Fibroblast of mammary gland (primary cell): Measurements from ENCODE around the gene ZNF140.
A peak's percentile ranks its signal among the peaks of the same experiment; 100 is the strongest.

Source experiments
- DNase-seq: peaks from one replicate; pipeline ENCODE4 v3.0.0-alpha.2; 2010; ENCODE audit warnings: low read depth
- H3K4me3 ChIP-seq: 2 replicates; pipeline ENCODE4 v1.5.1; 2011; ENCODE audit warnings: low read depth, mild to moderate bottlenecking, low read length, moderate library complexity; ENCODE audit not compliant: control insufficient read depth
- TF ChIP-seq, protein P1 (sequence below): conservative IDR thresholded peaks from 2 replicates; pipeline ENCODE4 v1.5.1; 2011; ENCODE audit warnings: low read depth, low read length, inconsistent platforms; ENCODE audit not compliant: control insufficient read depth, insufficient read depth

Gene ZNF140

GRCh38 chr12:133080368-133081158 is at the start of gene ZNF140:
Gene ZNF140, plus strand, starts transcription at chr12:133080923. Its CDS starts 398 bp downstream, at chr12:133081321.
- TF ChIP-seq, protein P1, sequence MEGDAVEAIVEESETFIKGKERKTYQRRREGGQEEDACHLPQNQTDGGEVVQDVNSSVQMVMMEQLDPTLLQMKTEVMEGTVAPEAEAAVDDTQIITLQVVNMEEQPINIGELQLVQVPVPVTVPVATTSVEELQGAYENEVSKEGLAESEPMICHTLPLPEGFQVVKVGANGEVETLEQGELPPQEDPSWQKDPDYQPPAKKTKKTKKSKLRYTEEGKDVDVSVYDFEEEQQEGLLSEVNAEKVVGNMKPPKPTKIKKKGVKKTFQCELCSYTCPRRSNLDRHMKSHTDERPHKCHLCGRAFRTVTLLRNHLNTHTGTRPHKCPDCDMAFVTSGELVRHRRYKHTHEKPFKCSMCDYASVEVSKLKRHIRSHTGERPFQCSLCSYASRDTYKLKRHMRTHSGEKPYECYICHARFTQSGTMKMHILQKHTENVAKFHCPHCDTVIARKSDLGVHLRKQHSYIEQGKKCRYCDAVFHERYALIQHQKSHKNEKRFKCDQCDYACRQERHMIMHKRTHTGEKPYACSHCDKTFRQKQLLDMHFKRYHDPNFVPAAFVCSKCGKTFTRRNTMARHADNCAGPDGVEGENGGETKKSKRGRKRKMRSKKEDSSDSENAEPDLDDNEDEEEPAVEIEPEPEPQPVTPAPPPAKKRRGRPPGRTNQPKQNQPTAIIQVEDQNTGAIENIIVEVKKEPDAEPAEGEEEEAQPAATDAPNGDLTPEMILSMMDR: no peak
- H3K4me3 ChIP-seq: peak within 1 kb of the TSS; percentile 87
- DNase-seq: peak; percentile 95

- H3K4me3 ChIP-seq: peak within 1 kb of the TSS; percentile 68
- TF ChIP-seq, protein P1: no peak
- peak; percentile 96 for DNase-seq
Measured at GRCh38 chr12:133037207-133038005, 43.3 kb upstream of the ZNF140 start, which contains the start of gene ZNF84. Gene ZNF84, plus strand, starts transcription at chr12:133037509. Its CDS starts 3,959 bp downstream, at chr12:133041468.

DNA sequence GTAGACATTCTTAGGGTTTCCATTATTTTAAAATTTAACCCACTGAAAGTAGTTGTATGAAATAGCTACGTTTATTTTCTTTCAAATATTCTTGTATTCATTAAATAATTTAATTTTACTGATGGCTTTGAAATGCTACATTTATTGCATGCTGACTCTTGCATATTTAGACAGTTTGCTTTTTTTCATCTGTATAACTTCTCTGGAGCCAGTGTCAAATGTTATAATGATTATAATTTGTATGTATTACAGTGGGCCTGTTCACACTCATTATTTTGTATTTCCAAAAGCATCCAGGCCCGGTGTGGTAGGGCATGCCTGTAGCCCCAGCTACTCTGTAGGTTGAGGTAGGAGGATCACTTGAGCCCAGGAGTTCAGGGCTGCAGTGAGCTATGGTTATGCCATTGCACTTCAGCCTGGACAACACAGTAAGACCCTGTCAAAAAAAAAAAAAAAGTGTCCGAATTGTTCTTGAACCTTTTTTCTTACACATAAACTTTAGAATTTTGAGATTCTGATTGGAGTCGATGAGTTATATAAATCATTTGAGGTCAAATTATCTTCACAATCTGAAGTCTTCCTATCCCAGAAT is 42.5 kb upstream of the ZNF140 start:
- TF ChIP-seq, protein P1: no peak
- peak overlapping the region; percentile 68 for H3K4me3 ChIP-seq
- DNase-seq: no peak

DNA sequence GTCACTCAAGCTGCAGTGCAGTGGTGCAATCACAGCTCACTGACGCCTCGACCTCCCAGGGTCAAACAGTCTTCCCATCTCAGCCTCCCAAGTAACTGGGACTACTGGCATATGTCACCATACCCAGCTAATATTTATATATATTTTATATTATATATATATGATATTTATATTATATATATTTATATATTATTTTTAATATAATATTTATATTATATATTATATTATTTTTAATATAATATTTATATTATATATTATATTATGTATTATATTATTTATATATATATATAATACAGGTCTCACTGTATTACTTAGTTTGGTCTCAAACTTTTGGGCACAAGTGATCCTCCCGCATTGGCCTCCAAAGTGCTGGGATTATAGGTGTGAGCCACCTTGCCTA is 34.0 kb upstream of the ZNF140 start:
- no peak for DNase-seq
- no peak overlapping the region for H3K4me3 ChIP-seq
- TF ChIP-seq, protein P1: no peak

DNA sequence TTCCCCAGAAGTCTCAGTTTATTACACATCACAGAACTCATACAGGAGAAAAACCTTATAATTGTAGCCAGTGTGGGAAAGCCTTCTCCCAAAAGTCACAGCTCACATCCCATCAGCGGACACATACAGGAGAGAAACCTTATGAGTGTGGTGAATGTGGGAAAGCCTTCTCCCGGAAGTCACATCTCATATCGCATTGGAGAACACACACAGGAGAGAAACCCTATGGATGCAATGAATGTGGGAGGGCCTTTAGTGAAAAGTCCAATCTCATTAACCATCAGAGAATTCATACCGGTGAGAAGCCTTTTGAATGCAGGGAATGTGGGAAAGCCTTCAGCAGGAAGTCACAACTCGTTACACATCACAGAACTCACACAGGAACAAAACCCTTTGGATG is 23.3 kb upstream of the ZNF140 start:
- no peak overlapping the region for H3K4me3 ChIP-seq
- TF ChIP-seq, protein P1: no peak
- peak; percentile 13 for DNase-seq
